Aorta (tissue), 5 donors: ENCODE data around the gene MUSK. TPM values are rescaled to one million over a fixed set of nuclear protein-coding genes. Genes with fewer than 3 reads are reported as not detected.

Source experiments
- ATAC-seq: fragments of 200-7000 bp; cut with Tn5 transposase; one replicate; pipeline ENCODE4 v1.9.1; 2022; ENCODE audit warnings: moderate library complexity; ENCODE audit not compliant: low FRiP score
- DNase-seq, 2 donors: peaks; one replicate each; pipeline ENCODE4 v3.0.0-alpha.2; 2020
- H3K27ac ChIP-seq, 2 donors: one replicate each; pipeline ENCODE4 v1.5.1; 2013; ENCODE audit warnings: low read length in 2 of 2, mild to moderate bottlenecking in 2 of 2, moderate library complexity in 2 of 2, control low read depth in 1 of 2, inconsistent platforms in 1 of 2, low read depth in 1 of 2
- H3K27me3 ChIP-seq, 2 donors: one replicate each; pipeline ENCODE4 v1.6.1; 2013; ENCODE audit warnings: control low read depth in 1 of 2, low read length in 1 of 2, mild to moderate bottlenecking in 1 of 2, moderate library complexity in 1 of 2; ENCODE audit not compliant: insufficient read depth in 2 of 2, control insufficient read depth in 1 of 2
- H3K36me3 ChIP-seq, 2 donors: one replicate each; pipeline ENCODE4 v1.6.1; 2013; ENCODE audit warnings: control low read depth in 1 of 2, low read length in 1 of 2, mild to moderate bottlenecking in 1 of 2; ENCODE audit not compliant: insufficient read depth in 2 of 2, control insufficient read depth in 1 of 2
- H3K4me1 ChIP-seq, 2 donors: one replicate each; pipeline ENCODE4 v1.6.1; 2013; ENCODE audit warnings: low read length in 2 of 2, control low read depth in 1 of 2, mild to moderate bottlenecking in 1 of 2, moderate library complexity in 1 of 2; ENCODE audit not compliant: insufficient read depth in 2 of 2, control insufficient read depth in 1 of 2
- H3K4me3 ChIP-seq, 2 donors: one replicate each; pipeline ENCODE4 v1.5.1; 2013; ENCODE audit warnings: low read length in 2 of 2, control low read depth in 1 of 2, mild to moderate bottlenecking in 1 of 2
- H3K9me3 ChIP-seq: one replicate; pipeline ENCODE4 v1.6.1; 2013; ENCODE audit warnings: mild to moderate bottlenecking, low read length; ENCODE audit not compliant: control insufficient read depth
- WGBS, 2 donors: extraction: QIAGEN DNeasy Blood & Tissue Kit; methylation state at CpG; one replicate each; pipeline ENCODE4 v1.1.7; 2013; 5-methylcytosine and 5-hydroxymethylcytosine counted together
- intact Hi-C, 2 donors: fragments of 100-400 bp; cut with DNase I; formaldehyde crosslinking; loops; one replicate each; pipeline versions ENCODE4 v1.14.2 to v1.15.0; 2022
- polyA plus RNA-seq, 2 donors: library from polyadenylated mRNA; stranded (reverse); fragments of 200-250 nt; gene quantifications; one replicate each; pipeline ENCODE4 v1.2.3, GENCODE V29; 2013
- total RNA-seq, 2 donors: library from RNA; stranded (reverse); fragmentation: NEBNext Ultra II Directional; extraction: Animal tissue kit (Norgen Biotek cat#: 25700); gene quantifications; one replicate each; pipeline ENCODE4 v1.2.1, GENCODE V29; 2021
- donor health status: healthy with polysubstance abuse.
- donor health status: Bipolar disorder and iron deficiency.
- donor health status: DM: no; HTN: no; CAD: no.
- donor health status: DM: no; HTN: no; CAD: no.
- donor health status: DM: yes; HTN: yes; CAD: no.

Gene MUSK
- total and polyA plus RNA-seq, 4 donors: 0.31 to 1.7 (median 1.6) TPM; not detected in 1

DNA sequence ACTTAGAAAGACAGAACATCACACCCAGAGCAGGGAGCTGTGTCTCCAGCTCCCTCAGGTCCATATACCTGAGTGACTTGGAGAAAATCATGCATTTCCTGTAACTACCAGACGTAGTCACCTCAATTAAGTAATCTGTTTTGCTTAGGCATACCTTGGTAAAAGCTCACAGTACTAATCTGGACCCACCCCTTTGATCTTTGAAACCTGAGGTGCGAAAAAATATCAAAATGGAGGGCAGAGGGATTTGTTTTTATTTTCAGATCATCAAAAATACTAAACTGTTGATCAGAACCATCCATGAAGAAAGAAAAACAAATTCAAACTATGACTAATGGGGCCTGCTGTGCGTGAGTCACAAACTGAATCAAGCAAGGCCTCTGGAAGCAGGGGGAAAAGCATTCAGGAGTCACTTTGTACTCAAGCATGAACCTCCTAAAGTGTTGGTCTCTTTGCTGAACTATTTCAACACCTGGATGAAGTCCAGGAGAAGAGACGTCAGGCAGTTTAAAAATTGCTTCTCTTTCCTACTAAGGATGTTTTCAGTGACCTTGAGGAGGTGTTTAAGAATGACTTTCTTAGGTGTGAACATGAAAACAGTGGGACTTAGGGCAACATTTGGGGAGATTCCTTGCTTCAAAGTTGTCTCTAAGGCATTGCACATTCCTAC lies 76.3 kb downstream of the MUSK start:
- peak; percentile 71 for ATAC-seq
- peak overlapping the region; percentile 69 to 96 for H3K27ac ChIP-seq
- no peaks in the 10 kb centered on the region for H3K27me3 ChIP-seq
- intact Hi-C loops: loop anchor here (5.0 to 10.0 kb wide), 5 partner anchors 48 to 150 kb away; no protein-coding TSS in a partner anchor
- 25 to 26% methylated on average over 4 of the region's 4 CpGs for WGBS, 2 donors
- H3K4me1 ChIP-seq: peaks cover 0 to 9% of the 10 kb centered on the region in 2 donors
- H3K4me3 ChIP-seq: no peak overlapping the region
- no peak for DNase-seq
- H3K9me3 ChIP-seq: no peaks in the 10 kb centered on the region
- no peaks in the 10 kb centered on the region for H3K36me3 ChIP-seq

DNA sequence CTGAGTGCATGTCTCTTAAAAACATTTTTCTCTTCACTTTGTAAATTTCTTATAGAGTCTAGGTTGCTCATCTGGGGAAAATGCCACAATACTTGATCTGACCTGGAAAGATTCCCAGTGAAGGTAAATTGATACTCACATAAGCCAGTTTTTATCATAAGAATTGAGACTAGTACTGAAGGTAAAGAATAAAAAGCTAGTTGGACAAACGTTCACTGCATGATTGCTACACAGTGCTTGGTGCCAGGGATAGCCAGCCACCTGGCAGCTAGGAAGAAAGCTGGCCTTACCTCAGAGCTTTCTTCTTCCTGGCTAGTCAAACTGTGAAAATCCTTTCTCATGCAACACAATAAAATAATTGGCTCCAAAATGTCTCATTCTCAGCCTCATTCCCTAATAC lies 77.1 kb downstream of the MUSK start:
- ATAC-seq (peak; percentile 2), DNase-seq (no peak)
- Histone ChIP-seq H3K27me3 (no peaks in the 10 kb centered on the region), H3K36me3 (no peaks in the 10 kb centered on the region), H3K27ac (no peak overlapping the region), H3K9me3 (no peaks in the 10 kb centered on the region), H3K4me1 (peaks cover 0 to 9% of the 10 kb centered on the region in 2 donors), H3K4me3 (no peak overlapping the region)
- 5 to 7% methylated on average over 1 of the region's 1 CpG for WGBS, 2 donors
- intact Hi-C loops: loop anchor here (10.0 kb wide), 2 partner anchors 51 to 149 kb away; no protein-coding TSS in a partner anchor

DNA sequence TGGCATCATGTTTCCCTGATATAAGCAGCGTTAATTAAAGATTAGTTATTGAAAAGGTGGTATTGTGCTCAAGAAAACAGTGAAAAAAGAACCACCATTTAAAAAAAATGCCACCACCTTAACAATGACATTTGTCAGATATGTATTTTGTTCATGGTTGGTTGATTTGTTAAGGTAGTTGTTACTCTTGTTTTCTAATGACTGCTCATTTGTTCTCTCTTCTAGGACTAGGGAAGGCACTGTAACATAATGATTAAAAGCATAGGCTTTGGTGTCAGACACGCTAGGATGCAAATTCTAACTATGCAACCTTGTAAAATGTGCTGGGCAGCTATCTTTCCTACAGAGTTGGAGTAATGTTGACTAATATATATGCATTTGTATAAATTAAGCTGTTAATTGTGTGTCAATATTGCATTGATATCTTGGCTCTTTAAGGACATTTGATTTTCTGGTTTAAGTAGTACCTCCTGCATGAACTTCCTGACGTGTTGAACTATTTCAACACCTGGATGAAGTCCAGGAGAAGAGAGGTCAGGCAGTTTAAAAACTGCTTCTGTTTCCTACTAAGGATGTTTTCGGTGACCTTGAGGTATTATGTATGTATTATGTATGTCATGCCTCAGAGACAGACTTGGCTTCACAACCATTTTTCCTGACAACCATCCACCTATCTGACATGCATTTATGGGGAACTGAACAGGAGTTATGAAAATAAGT lies 77.8 kb downstream of the MUSK start:
- H3K27ac ChIP-seq: no peak overlapping the region
- intact Hi-C loops: loop anchor here (10.0 kb wide), 2 partner anchors 52 to 148 kb away; no protein-coding TSS in a partner anchor
- H3K4me1 ChIP-seq: peaks cover 0 to 9% of the 10 kb centered on the region in 2 donors
- 73 to 78% methylated on average over 4 of the region's 4 CpGs for WGBS, 2 donors
- no peaks in the 10 kb centered on the region for H3K9me3 ChIP-seq
- H3K4me3 ChIP-seq: no peak overlapping the region
- H3K27me3 ChIP-seq: no peaks in the 10 kb centered on the region
- ATAC-seq: no peak
- no peak for DNase-seq
- H3K36me3 ChIP-seq: no peaks in the 10 kb centered on the region

DNA sequence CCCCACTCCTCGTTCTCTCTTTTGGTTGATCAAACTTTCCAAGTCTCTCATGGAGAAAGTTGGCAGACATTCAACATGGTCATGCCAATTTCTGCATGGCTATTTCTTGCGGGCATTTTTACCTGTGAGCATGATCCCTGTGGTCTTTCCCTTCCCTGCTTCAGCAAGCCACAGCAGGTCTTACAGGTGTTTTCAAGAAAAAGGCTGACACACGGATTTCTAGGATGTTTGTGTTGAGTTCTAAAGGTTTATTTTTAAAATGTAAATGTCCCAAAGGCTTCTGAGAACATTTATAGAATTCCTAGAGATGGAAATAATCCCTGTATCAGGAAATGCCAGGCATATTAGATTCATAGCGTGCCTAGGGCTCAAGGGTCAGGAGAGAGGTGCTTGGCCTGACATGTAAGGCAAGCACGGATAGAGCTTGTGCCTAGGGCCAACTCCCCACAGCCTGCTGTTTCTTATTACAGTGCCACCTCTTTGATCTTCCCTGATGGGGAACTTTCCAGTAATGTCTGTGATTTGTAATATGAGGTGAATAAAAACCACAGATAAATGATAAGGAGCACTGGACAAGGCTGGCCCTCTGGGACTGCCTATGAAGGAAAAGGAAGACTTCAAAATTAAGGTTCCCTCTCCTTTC lies 79.8 kb downstream of the MUSK start:
- intact Hi-C loops: loop anchor here (10.0 kb wide), 2 partner anchors 54 to 146 kb away; no protein-coding TSS in a partner anchor
- 14 to 16% methylated on average over 5 of the region's 5 CpGs for WGBS, 2 donors
- H3K4me1 ChIP-seq: peaks cover 0 to 7% of the 10 kb centered on the region in 2 donors
- no peak for DNase-seq
- no peak overlapping the region for H3K4me3 ChIP-seq
- no peak for ATAC-seq
- H3K27ac ChIP-seq: no peak overlapping the region
- H3K27me3 ChIP-seq: no peaks in the 10 kb centered on the region
- no peaks in the 10 kb centered on the region for H3K36me3 ChIP-seq
- no peaks in the 10 kb centered on the region for H3K9me3 ChIP-seq

DNA sequence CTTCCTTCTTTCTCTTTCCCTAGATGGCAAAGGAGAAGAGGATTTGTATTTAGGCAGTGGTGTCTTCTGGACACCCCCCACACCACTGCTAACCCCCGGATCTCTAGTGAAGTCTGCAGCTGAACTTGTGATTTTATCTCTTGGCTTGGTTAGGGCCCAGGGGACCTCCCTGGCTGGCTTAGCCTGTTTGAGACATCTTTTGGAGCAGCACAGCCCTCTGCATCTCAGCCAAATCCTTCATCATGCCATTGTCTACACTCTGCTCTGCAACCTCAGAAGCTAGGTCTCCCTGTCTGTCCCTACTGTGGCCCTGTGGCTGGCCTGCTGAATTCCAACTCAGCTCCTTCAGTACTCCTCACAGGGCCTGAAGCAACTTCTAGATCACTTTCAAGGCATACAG lies 81.7 kb downstream of the MUSK start:
- no peak overlapping the region for H3K27ac ChIP-seq
- H3K36me3 ChIP-seq: no peaks in the 10 kb centered on the region
- H3K9me3 ChIP-seq: no peaks in the 10 kb centered on the region
- no peaks in the 10 kb centered on the region for H3K27me3 ChIP-seq
- peak; percentile 55 for ATAC-seq
- H3K4me3 ChIP-seq: no peak overlapping the region
- 7 to 8% methylated on average over 1 of the region's 1 CpG for WGBS, 2 donors
- H3K4me1 ChIP-seq: peaks cover 0 to 7% of the 10 kb centered on the region in 2 donors
- peak in 1 of 2 donors; percentile 77 for DNase-seq
- intact Hi-C loops: no loop called here

DNA sequence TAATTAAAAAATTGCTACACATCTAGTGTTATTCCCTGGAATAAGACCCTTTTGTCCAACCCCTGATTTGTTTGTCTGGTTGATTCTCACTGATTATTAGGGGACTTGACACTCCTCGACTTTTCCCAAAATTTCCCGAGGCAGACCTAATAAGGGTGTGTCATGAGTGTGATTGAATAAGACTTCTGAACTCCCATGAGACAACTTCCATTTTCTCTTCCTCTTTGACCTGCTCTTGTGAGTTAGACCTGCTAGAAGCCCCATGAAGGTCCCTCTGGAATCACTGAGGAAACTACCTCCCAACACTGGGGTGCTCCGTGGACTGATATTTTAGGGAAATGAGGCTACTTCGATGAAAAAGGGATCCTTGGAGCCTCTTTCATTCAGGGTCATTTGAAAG lies 83.4 kb downstream of the MUSK start:
- intact Hi-C loops: no loop called here
- Histone ChIP-seq H3K27me3 (no peaks in the 10 kb centered on the region), H3K9me3 (no peaks in the 10 kb centered on the region), H3K4me3 (no peak overlapping the region), H3K4me1 (peaks cover 0 to 2% of the 10 kb centered on the region in 2 donors), H3K27ac (no peak overlapping the region), H3K36me3 (no peaks in the 10 kb centered on the region)
- DNase-seq: no peak
- ATAC-seq: no peak
- WGBS, 2 donors: 85 to 95% methylated on average over 4 of the region's 4 CpGs

DNA sequence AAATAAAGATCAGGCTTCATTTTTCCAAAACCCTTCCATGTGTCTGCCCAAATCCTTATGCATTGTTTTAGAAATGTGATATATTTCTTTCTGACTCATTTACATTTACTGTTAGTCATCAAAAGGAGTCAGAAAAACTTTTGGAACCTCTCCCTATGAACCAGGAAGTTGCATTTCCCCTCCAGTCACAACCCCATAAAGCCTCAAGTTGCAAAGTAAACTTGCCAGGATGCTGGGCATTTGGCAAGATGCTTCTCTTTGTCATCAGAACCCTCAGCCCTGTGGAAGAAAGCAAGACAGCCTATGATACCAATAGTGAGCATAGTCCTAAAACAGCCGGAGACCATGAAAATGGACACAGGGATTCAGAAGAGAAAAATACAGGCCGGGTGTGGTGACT lies 84.2 kb downstream of the MUSK start:
- H3K4me3 ChIP-seq: no peak overlapping the region
- H3K4me1 ChIP-seq: peaks cover 0 to 2% of the 10 kb centered on the region in 2 donors
- DNase-seq: no peak
- H3K36me3 ChIP-seq: no peaks in the 10 kb centered on the region
- H3K9me3 ChIP-seq: no peaks in the 10 kb centered on the region
- intact Hi-C loops: no loop called here
- WGBS, 2 donors: 75 to 96% methylated on average over 2 of the region's 2 CpGs
- no peak for ATAC-seq
- H3K27ac ChIP-seq: no peak overlapping the region
- H3K27me3 ChIP-seq: no peaks in the 10 kb centered on the region

DNA sequence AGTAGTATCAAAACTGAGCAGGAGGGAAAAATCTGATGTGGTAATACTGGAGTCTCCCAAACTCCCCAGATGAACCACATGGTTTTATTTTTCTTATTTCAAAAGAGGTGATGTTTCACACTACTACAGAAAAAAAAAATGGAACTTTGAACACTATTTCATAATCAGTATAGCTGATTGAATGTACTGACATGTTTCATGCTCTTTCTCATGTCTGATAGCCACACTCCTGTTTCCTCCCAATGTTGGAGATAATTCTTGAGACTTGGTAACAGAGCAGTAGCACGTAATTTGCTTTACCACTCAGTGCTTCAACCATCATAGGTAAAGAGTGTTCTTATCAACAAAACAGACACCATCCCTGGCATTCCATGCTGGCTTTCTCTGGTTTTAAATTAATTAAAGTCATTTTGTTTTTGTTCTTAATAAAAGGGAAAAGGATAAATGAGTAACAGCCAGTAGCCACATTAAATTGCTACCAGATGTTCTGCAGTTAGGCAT lies 85.2 kb downstream of the MUSK start:
- no peaks in the 10 kb centered on the region for H3K4me1 ChIP-seq
- 95 to 98% methylated on average over 1 of the region's 1 CpG for WGBS, 2 donors
- no peak overlapping the region for H3K27ac ChIP-seq
- H3K4me3 ChIP-seq: no peak overlapping the region
- H3K36me3 ChIP-seq: no peaks in the 10 kb centered on the region
- ATAC-seq: no peak
- intact Hi-C loops: no loop called here
- no peaks in the 10 kb centered on the region for H3K9me3 ChIP-seq
- no peaks in the 10 kb centered on the region for H3K27me3 ChIP-seq
- no peak for DNase-seq
